Adipose tissue (tissue), 3 donors: ENCODE data around the gene TMEM187. TPM values are rescaled to one million over a fixed set of nuclear protein-coding genes. Genes with fewer than 3 reads are reported as not detected.
"Not testable (repeated sequence)": the region's sequence is repeated elsewhere in the genome, so short reads cannot be mapped to it uniquely, and the experiment has no call there.

Experiments used
- H3K27ac ChIP-seq: one replicate; pipeline ENCODE4 v1.5.1; 2013; ENCODE audit warnings: low read depth, low read length
- WGBS, 3 donors: extraction: QIAGEN DNeasy Blood & Tissue Kit; methylation state at CpG; one replicate each; pipeline ENCODE4 v1.1.7; 2013; 5-methylcytosine and 5-hydroxymethylcytosine counted together
- polyA plus RNA-seq, 3 donors: library from polyadenylated mRNA; stranded (reverse); fragments of 200-250 nt; gene quantifications; one replicate each; pipeline ENCODE4 v1.2.3, GENCODE V29; 2013
- donor health status: healthy with polysubstance abuse.
- donor health status: Bipolar disorder and iron deficiency.
- donor health status: healthy.

TMEM187 gene
- polyA plus RNA-seq, 3 donors: 3.3 to 14.3 (median 5.8) TPM

GRCh38 chrX:153966841-153967535 lies 5.6 kb upstream of the TMEM187 start:
- WGBS, 3 donors: 60 to 75% (median 64%) methylated on average over 9 to 14 of the region's 14 CpGs

GRCh38 chrX:153967536-153968224 lies 4.9 kb upstream of the TMEM187 start:
- H3K27ac ChIP-seq: no peak overlapping the region
- 36 to 59% (median 45%) methylated on average over 13 to 16 of the region's 16 CpGs for WGBS, 3 donors

More at GRCh38 chrX:153966841-153967535, 5.6 kb upstream of the TMEM187 start:
- H3K27ac ChIP-seq: no peak overlapping the region

GRCh38 chrX:153968255-153968654 lies 4.3 kb upstream of the TMEM187 start:
- 40 to 68% (median 42%) methylated on average over 9 of the region's 9 CpGs for WGBS, 3 donors
- no peak overlapping the region for H3K27ac ChIP-seq

GRCh38 chrX:153968754-153969124 lies 3.8 kb upstream of the TMEM187 start:
- 16 to 41% (median 17%) methylated on average over 9 to 12 of the region's 12 CpGs for WGBS, 3 donors
- H3K27ac ChIP-seq: no peak overlapping the region

GRCh38 chrX:153969125-153969903 lies 3.2 kb upstream of the TMEM187 start:
- 9 to 47% (median 14%) methylated on average over 19 to 25 of the region's 25 CpGs for WGBS, 3 donors
- no peak overlapping the region for H3K27ac ChIP-seq

- 2 to 12% (median 3%) methylated on average over 18 to 26 of the region's 26 CpGs for WGBS, 3 donors
- H3K27ac ChIP-seq: no peak overlapping the region
These were observed 2.6 kb upstream of the TMEM187 start for GRCh38 chrX:153969904-153970356.

GRCh38 chrX:153970357-153971123 lies 2.0 kb upstream of the TMEM187 start:
- WGBS, 3 donors: 0 to 6% (median 1%) methylated on average over 26 to 46 of the region's 49 CpGs
- peak overlapping the region; percentile 86 for H3K27ac ChIP-seq

- H3K27ac ChIP-seq: peak overlapping the region; percentile 86
- WGBS, 3 donors: 1 to 4% (median 2%) methylated on average over 10 to 34 of the region's 34 CpGs
These were observed 1.5 kb upstream of the TMEM187 start for GRCh38 chrX:153971124-153971449.

- WGBS, 3 donors: 0 to 6% (median 1%) methylated on average over 47 to 90 of the region's 96 CpGs
- H3K27ac ChIP-seq: peak within 1 kb of the TSS; percentile 86
These were observed 845 bp upstream of the TMEM187 start, which contains the start of gene HCFC1 for GRCh38 chrX:153971450-153972367. Gene HCFC1 (minus strand): TSS chrX:153971818. CDS start chrX:153970840, 978 bp downstream.

- H3K27ac ChIP-seq: no peak overlapping the region
- 5 to 48% (median 38%) methylated on average over 20 of the region's 20 CpGs for WGBS, 3 donors
These were observed 811 bp downstream of the TMEM187 start for GRCh38 chrX:153973127-153974002.

- 40 to 66% (median 56%) methylated on average over 14 of the region's 14 CpGs for WGBS, 3 donors
- no peak overlapping the region for H3K27ac ChIP-seq
These were observed 1.6 kb downstream of the TMEM187 start for GRCh38 chrX:153974003-153974725.

GRCh38 chrX:153974726-153975286 lies 2.3 kb downstream of the TMEM187 start:
- no peak overlapping the region for H3K27ac ChIP-seq
- 60 to 66% (median 64%) methylated on average over 3 of the region's 3 CpGs for WGBS, 3 donors

- not testable (repeated sequence) for H3K27ac ChIP-seq
These were observed 7.8 kb downstream of the TMEM187 start for GRCh38 chrX:153980394-153980793.

GRCh38 chrX:153981231-153981630 lies 8.7 kb downstream of the TMEM187 start:
- H3K27ac ChIP-seq: no peak overlapping the region
- WGBS, 3 donors: 74 to 90% (median 80%) methylated on average over 6 to 7 of the region's 7 CpGs

More at GRCh38 chrX:153980394-153980793, 7.8 kb downstream of the TMEM187 start:
- 25 to 60% (median 59%) methylated on average over 7 to 9 of the region's 10 CpGs for WGBS, 3 donors

- 70 to 85% (median 79%) methylated on average over 38 to 52 of the region's 52 CpGs for WGBS, 3 donors
- H3K27ac ChIP-seq: no peak overlapping the region
These were observed 9.4 kb downstream of the TMEM187 start for GRCh38 chrX:153981771-153982533.
